Vagina (tissue), 2 donors: ENCODE results near the gene RNU1-1.
"Not testable (repeated sequence)": the region's sequence is repeated elsewhere in the genome, so short reads cannot be mapped to it uniquely, and the experiment has no call there.

Source experiments
- CTCF ChIP-seq, 3 experiments: fragments of 450-650 bp in 2 of 3; fragments of 200-600 bp in 1 of 3; sonication (generic) in 1 of 3; IDR thresholded peaks; one replicate each; pipeline ENCODE4 v1.5.1; 2017 to 2019; ENCODE audit warnings: antibody characterized with exemption in 3 of 3, mild to moderate bottlenecking in 2 of 3, moderate library complexity in 2 of 3
- POLR2AphosphoS5 ChIP-seq, 2 donors: sonication (generic); formaldehyde crosslinking; IDR thresholded peaks; one replicate each; pipeline ENCODE4 v1.9.0; 2017; ENCODE audit warnings: antibody characterized with exemption in 2 of 2, mild to moderate bottlenecking in 2 of 2, low read depth in 1 of 2; ENCODE audit not compliant: insufficient read depth in 1 of 2

GRCh38 chr1:16553244-16553643, 39.2 kb upstream of the RNU1-1 start:
- TF ChIP-seq CTCF (IDR thresholded peaks at IDR 0.05); POLR2AphosphoS5 (IDR thresholded peaks at IDR 0.05; ENCODE audit: insufficient read depth in 1 of 2, low read depth in 1 of 2): not testable (repeated sequence)
